Hepatic stellate cell (primary cell): Measurements from ENCODE around the gene ABCA2.
A peak's percentile ranks its signal among the peaks of the same experiment; 100 is the strongest.
"Not testable (repeated sequence)": the region's sequence is repeated elsewhere in the genome, so short reads cannot be mapped to it uniquely, and the experiment has no call there.

ENCODE experiments used
- DNase-seq: peaks from one replicate; pipeline ENCODE4 v3.0.0; 2011; ENCODE audit warnings: low spot score

The ABCA2 gene

DNA sequence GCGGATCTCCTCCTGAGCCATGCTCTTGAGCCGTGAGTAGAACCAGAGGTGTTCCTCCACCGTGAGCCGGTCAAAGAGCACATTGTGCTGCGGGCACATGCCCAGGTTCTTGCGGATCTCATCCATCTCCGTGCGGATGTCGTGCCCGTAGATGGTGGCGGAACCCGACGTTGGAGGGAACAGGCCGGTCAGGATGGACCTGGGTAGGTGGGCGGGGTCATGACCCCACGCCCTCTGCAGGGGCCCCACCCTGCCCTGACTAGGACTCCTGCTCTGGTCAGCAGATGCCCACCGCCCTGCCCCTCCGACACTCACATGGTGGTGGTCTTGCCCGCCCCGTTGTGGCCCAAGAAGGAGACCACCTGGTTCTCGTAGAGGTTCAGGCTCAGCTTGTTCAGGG lies 12.1 kb downstream of the ABCA2 start:
- no peak for DNase-seq

DNA sequence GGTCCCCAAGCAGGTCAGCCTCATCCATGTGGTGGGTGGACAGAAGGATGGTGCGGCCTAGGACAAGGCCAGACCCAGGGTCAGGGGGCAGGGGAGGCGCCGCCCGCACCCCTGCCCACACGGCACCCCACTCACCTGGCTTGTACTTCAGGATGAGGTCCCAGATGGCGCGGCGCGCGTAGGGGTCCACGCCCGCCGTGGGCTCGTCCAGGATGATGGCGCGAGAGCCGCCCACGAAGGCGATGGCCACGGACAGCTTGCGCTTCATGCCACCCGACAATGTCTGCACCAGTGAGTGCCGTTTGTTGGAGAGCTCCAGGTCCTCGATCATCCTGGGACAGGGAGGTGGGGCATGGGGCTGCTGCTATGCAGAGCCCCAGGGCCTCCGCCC lies 12.5 kb downstream of the ABCA2 start:
- DNase-seq = no peak

DNA sequence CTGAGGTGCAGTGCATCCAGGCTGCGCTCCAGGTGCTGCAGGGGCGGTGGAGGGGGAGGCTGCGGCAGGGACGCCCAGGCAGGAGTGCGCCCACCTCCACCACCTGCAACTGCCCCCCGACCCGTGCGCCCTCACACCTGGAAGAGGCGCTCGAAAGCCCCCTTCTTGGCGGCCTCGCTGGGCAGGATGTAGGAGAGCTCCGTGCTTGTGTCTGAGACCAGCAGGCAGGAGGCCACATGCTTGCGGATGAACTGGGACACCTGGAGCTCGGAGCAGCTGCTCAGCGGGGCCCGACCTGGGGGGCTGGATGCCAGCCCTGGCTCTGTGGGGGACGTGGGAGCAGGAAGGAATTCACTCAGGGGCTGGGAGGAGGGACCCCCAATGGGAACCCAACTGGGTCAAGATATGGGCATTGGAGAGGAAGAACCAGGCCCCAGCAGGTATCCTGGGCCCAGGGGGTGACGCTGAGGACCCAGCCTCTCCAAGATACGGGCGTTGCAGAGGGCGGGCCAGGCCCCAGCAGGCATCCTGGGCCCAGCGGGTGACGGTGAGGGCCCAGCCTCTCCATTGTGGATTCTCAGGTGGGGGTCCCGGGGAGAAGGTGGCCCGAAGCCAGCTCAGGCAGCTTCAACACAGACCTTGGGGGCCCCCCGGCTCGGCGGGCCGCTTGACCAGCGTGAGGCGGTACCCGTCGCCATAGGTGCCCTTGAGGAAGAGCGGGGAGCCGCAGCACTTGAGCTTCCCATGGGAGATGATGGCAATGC lies 13.1 kb downstream of the ABCA2 start:
- DNase-seq = no peak

DNA sequence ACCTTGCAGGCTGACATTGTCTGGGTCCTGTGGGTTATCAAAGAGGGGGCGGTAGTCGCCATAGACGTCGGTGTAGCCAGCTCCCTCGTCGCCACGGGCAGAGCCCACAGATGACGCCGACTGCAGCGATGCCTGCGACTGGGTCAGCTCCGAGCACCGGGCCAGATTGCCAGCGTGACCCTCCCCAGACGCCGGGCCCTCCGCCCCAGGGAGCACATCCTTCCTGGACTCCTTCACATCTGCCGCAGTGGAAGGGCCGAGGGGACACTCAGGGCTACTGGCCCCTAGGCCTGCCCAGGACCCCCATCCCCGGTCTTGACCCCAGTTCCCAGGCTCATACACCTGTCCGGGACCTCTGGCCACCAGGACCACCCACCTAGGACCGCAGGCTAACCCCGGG lies 13.9 kb downstream of the ABCA2 start:
- DNase-seq = no peak

DNA sequence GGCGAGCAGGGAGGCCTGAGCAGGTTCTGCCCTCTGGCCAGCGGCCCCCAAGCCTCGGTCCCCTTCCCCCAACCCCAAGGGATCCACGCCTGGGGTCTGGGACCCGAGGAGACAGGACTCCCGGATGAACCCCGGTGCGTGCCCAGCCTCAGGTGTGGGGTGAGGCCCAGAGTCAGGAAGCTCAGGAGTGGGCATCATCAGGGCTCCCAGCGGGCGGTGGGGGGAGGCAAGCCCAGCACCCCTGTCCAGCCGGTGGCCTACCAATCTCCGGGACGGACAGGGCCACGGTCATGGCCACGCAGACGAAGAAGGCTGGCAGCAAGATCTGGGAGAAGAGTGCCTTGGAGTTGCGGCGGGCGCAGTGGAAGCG lies 14.5 kb downstream of the ABCA2 start:
- no peak for DNase-seq

DNA sequence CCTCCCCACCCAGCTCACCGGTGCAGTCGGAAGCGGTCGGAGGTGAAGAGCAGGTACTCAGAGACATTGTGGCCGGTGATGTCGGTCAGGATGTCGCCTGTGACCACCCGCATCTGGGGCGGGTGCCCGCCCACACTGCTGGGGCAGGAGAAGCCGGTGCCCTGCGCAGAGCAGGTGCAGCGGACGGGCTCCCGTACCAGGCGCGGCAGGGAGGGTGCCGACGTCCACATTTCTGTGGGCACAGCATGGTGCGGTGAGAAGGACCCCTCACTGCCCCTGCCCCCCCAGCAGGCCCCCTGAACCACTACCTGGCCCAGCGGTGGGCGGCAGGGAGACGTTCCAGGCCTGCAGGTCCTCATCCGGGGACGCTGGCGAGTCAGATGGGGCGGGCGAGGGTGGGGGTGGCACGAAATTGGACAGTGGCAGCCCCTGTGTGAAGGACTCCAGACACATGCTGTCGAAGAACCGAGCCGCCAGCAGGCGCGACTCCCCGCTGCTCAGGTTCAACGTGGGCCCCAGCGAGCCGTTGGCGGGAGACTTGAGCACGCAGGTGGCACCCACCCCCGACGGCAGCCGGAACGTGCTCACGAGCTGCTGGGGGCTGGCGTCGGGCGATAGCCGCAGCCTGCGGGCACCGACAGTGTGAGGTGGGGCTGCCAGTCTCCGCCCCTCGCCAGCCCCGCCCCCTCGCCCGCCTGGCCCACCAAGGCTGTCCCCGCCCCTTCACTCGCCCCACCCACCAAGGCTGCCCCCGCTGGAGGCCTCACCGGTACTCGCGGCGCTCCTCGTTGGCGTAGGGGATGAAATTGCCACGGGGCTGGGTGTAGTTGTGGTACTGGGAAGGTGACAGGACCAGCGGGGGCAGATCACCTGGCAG lies 15.1 kb downstream of the ABCA2 start:
- DNase-seq = no peak

DNA sequence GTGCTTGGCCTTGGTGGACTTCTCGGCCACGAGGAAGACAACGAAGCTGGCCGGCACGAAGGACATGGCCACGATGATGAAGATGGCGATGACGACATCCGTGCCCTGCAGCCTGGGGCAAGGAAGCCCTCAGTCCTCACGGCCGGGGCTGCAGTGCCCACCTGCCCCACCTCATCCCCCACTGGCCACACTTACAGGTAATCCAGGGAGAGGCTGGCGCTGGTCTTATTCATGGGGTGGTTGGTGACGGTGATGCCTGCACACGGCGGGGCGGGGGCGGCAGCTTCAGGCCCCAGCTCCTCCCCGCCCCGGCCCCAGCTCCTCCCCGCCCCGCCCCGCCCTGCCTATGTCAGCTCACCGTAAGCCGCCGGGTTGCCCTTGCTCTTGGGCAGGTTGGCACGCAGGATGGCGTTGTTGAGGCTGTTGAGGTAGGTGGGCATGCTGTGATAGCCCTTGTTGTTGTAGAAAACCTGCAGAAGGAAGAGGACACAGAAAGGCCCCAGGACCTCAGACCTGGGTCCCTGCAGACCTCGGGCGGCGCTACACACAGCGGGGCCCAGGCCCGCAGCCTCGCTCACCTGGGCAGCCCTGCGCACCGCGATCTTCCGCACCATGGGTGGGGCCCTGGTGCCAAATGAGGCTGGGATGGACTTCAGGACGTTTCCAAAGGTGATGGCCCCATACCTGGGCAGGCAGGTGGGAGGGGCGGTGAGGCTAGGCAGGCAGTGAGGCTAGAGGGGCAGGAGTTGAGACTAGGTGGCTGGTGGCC lies 15.9 kb downstream of the ABCA2 start:
- no peak for DNase-seq

DNA sequence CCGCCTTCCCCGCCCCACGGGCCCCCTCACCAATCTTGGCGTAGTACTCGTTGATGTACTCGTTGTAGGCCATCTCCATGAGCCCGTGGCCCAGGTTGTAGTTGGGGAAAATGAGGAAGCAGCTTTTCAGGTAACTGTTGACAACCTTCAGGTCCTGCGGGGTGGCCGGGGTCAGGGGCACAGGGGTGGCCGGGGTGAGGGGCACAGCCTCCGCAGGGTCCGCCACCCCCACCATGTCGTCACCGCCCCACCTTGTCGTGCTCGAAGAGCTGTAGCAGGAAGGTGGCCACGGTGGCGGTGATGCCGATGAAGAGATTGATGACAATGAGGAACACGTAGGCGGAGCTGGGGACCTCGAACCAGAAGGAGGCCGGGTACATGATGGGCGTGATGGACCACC lies 16.9 kb downstream of the ABCA2 start:
- DNase-seq = no peak

DNA sequence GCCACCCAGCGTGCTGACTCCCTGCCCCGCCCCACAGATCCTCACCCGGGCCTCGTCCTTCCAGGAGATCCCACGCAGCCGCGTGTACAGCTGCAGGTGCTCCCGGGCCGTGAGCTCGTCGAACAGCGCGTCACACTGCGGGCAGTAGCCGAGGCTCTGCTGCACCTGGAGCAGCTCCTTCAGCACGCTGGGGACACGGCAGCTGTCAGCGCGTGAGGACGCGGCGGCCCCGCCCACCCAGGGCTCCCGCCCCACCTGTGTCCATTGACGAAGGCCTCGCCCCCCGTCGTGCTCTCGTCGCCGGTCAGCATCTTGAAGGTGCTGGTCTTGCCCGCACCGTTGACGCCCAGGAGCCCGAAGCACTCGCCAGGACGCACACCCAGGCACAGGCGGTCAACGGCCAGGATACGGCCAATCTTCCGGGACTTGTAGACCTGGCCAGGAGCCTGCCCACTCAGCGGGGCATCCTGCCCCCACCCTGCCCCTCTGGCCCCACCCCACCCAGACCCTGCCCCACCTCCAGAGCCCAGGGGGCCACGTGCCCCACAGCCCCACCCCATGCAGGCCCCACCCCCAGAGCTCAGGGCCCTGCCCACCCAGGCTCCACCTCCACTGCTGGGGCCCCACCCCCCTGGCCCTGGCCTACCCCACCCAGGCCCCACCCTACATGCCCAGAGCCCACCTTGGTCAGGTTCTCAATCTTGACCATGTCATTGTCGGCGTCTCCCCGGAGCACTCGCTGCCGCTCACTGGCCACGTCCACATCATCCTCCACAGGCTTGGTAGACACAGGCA lies 17.9 kb downstream of the ABCA2 start:
- no peak for DNase-seq

DNA sequence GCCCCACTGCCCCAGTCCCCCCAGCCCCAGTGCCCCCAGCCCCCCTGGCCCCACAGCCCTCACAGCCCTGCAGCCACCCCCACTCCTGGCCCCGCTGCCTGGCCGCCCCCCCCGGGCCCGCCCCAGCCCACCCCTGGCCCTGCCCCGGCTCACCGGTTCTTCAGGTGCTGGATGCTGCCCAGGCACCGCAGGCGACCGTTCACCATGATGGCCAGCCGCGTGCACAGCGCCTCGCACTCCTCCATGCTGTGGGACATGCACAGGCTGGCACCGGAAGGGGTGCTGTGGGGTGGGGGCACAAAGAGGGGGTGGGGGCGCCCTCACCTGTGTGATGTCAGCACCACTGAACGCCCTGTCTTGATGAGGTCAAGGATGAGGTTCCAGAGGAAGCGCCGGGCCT lies 18.8 kb downstream of the ABCA2 start:
- DNase-seq = no peak

DNA sequence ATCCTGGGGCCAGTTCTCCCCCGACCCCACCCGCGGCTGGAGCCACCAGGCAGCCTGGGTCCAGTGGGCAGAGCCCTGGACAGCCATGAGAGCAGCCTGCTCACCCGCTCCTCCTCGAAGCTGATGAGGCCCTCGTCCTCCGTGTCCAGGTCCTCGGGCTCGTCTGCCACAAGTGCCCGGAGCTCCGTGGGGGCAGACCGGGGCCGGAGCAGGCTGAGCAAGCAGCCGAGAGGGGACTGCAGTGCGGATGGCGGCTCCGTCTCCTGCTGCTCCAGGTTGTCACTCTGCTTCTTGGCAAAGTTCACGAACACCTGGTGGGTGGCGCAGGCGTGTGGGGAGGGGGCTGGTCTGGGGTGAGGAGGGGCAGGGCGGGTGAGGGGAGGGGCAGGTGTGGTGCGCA lies 19.7 kb downstream of the ABCA2 start:
- no peak for DNase-seq

DNA sequence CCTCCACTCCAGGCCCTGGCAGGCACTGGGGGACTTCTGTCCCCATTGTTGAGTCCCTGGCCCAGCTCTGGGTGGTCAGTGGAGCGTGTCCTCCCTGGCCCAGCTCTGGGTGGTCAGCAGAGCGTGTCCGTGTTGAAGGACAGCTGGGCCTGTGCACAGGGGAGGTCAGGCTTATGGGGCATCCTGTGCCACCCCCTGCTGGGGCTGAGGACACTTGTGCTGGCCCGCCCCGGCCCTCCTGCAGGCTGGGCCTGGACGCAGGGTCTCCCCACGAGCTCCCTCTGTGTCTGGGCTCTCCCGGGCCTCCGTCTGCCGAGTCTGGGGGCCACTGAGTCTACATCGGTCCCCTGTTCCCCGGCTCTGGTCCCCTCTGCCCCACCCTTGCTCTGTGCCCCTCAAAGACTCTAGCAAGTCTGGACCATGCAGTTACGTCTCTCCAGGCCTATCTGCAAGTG lies 20.2 kb downstream of the ABCA2 start:
- no peak for DNase-seq

DNA sequence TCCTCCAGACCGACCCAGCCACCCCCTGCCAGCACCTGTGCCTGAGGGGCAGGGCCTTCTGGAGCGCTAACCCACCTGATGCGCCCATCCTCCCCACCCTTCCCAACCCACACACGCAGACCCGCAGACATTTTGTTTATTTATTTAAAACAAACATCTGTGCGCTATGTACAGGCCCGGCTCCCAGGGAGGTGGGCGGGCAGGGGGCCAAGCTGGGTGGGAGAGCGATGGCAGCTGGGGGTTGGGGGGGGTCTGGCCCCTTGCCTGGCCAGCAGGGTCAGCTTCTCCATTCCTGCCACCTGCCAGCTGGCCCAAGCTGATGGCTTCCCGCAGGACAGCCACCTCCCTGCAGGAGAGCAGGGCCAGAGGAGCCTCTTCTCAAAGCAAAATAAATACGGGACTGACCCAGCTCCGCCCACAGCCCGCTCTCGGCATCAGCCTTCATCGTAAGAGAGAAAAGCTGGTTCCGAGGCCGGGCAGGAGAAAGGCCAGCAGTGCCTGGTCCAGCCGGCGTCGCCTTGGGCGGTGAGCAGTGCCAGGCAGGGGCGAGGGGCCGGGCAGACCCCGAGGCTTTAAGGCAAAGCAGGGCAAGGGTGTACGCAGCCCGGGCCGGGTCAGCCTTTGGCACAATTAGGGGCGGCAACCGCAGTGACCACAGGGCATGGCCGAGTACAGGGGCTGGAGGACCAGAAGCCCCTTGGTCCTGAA lies 20.8 kb downstream of the ABCA2 start:
- no peak for DNase-seq

DNA sequence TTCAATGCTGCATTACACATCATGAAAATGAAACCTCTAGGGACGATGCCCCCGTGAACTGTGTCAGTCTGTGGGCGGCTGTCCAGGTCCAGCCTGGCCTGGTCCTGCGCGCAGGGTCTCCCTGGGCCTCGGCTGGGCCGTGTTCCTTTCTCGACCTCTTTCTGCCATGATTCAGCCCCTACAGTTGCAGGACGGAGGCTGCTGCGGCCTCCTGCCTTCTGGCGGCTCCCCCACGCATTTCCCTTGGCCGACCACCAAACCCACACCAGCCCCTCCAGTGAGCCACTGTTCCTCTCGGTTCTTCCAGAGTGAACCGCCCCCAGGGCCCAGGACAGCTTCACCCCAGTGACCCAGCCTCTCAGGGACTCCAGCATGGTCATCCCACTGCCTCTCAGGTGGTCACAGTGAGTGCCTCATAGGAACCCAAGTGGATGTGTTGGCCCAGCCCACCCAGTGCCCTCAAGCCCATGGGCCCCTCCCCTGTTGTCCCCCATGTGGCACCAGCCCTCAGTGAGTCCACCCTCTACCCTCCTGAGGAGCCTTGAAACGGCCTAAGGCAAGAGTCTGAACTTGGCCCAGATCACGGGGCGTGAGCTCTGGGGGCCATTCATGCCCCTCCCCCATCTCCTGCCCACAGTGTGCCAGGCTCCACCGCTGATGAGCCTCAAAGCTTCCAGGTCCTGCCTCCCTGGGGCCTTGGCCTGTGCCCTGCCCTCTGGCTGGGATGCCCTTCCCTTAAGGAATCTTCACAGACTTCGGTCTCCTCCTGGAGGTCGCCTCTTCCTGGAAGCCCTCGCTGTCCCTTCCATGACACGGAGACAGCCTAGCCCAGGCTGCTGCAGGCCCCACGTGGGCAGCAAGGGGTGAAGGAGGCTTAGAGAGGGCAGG lies 21.7 kb downstream of the ABCA2 start:
- no peak for DNase-seq

DNA sequence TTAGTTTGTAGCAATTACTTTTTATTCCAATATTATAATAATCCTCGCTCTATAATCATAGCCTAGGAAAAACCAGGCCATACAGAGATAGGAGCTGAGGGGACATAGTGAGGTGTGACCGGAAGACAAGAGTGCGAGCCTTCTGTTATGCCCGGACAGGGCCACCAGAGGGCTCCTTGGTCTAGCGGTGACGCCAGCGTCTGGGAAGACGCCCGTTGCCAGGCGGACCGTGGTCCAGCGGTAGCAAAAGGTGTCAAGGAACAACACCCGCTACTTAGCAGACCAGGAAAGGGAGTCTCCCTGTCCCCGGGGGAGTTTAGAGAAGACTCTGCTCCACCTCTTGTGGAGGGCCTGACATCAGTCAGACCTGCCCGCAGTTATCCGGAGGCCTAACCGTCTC lies 23.8 kb downstream of the ABCA2 start:
- DNase-seq = not testable (repeated sequence)

DNA sequence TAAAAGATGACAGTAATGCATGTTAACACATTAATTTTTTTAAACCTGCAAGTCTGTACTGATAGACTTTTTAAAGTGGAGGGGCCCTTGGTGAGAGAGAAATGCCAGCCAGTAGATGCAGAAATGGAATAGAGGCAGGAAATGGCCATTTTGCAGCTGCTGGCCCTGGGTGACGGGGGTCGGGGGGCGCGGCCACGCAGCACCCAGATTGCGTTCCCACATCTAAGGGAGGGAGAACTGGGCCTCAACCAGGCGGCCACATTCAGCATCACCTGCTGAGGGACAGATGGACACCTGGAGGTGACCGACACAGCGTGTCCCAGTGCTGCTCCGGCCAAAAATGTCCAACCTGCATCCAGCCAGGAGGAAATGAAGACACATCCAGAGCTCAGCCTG lies 25.4 kb downstream of the ABCA2 start:
- no peak for DNase-seq

DNA sequence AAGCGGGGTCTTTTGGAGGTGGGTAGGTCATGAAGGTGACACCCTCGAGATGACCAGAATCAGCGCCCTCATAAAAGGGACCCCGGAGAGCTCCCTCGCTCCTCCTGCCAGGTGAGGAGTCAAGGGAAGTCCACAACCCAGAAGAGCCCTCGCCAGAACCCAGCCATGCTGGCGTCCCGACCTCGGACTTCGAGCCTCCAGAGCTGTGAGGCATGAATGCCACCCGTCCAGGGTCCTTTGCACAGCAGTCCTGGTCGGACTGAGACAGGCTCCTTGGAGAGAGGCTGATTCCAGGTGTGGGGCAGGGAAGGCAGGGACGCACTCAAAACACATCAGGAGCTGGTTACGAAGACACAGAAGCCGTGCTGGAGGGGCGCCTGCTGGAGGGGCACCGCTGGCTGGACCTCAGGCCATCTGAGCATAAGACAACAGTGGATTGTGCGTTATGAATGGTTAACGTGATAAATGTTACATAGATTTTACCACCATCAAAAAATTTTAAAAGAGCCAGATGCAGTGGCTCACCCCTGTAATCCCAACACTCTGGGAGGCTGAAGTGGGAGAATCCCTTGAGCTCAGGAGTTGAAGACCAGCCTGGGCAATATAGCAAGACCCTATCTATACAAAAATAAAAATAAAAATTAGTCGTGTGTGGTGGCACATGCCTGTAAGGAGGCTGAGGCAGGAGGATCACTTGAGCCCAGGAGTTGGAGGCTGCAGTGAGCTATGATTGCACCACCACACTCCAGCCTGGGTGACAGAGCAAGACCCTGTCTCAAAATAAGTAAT lies 26.0 kb downstream of the ABCA2 start:
- no peak for DNase-seq

DNA sequence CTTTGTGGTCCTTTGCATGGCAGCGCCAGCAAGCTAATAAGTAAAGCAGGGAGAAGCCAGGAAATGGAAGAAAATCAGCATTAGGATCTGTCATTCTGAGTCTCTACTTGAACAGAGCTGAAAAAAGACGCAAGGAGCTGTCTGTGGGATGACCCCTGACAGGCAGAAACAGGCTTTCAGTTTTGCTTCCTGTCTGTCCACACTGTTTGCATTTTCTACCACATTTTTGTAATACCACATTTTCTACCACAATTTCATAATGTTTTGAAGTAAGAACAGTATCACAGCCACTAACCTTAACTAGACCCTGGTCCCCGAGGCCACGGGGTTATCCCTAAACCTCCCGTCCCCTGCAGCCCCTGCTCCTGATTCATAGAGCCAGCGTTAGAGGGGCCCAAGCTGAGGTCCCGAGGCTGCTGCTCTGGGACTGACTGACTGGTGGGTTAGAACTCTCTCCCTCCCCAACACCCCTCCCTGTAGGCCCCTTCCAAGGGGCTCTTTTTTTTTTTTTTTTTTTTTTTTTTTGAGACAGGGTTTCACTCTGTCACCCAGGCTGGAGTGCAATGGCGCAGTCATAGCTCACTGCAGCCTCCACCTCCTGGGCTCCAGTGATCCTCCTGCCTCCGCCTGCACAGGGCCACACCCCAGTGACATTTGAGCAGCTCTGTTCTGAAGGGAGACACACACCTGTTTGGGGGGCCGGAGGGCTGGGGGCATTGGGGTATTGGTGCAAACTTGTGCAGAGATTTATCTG lies 27.7 kb downstream of the ABCA2 start:
- peak; percentile 89 for DNase-seq

DNA sequence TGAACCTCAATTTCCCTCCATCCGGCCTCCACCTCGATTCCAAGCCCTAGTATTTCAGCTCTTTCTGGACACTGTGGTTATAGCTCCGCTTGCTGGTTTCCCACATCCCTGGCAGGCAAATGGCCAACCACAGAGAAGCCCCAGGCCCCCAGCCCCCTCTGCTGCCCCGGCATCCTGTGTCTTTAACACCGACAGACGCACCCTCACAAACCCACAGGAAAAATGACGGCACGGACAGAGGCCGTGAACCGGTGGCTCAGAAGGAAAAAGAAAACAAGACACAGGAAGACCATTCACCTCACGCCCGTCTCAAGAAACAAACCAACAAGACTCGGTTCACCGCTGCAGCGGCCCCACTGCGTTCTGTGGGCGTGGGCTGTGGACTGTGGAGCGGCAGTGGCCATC lies 30.2 kb downstream of the ABCA2 start:
- DNase-seq = no peak
